Measurements from ENCODE around the gene PVR.

PVR gene

GRCh38 chr19:44671400-44671799, 27.7 kb downstream of the PVR start, which contains the start of gene CEACAM19:
CEACAM19 (plus strand) TSS chr19:44671482; CDS start chr19:44671932, 450 bp downstream.
- in situ Hi-C loops (cut with MboI; ENCODE audit: low sequenced_read_pairs, unreplicated experiment) = no loop called here
- TF ChIP-seq CTCF (IDR thresholded peaks at IDR 0.05; ENCODE audit: borderline replicate concordance, control extremely low read depth, extremely low read depth, insufficient read depth, missing control alignments) = no peak
- DNase-seq (ENCODE audit: low spot score) = peak; percentile 59

DNA sequence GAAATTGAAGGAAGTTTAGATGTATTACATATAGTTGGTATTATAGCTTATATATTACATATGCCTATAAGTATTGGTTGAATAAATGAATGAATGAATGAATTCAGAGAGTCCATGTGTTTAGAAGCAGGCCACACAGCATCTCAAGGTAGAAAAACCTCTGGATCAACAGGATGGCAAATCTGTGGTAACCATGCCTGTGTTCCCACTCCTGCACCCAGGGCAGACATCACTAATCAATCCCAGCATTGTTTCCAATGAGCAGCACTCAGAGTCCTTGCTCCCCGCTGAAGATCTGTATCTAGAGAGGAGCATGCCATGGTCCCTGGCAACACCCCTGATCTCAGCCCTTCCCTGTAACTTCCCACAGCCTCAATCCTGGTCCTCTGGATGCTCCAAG, 28.5 kb downstream of the PVR start:
- DNase-seq (ENCODE audit: low spot score) = no peak
- no peak for TF ChIP-seq CTCF (IDR thresholded peaks at IDR 0.05; ENCODE audit: borderline replicate concordance, control extremely low read depth, extremely low read depth, insufficient read depth, missing control alignments)
- in situ Hi-C loops (cut with MboI; ENCODE audit: low sequenced_read_pairs, unreplicated experiment) = no loop called here

GRCh38 chr19:44673510-44673909, 29.8 kb downstream of the PVR start:
- DNase-seq (ENCODE audit: low spot score) = no peak
- TF ChIP-seq CTCF (IDR thresholded peaks at IDR 0.05; ENCODE audit: borderline replicate concordance, control extremely low read depth, extremely low read depth, insufficient read depth, missing control alignments) = no peak
- in situ Hi-C loops (cut with MboI; ENCODE audit: low sequenced_read_pairs, unreplicated experiment) = no loop called here

DNA sequence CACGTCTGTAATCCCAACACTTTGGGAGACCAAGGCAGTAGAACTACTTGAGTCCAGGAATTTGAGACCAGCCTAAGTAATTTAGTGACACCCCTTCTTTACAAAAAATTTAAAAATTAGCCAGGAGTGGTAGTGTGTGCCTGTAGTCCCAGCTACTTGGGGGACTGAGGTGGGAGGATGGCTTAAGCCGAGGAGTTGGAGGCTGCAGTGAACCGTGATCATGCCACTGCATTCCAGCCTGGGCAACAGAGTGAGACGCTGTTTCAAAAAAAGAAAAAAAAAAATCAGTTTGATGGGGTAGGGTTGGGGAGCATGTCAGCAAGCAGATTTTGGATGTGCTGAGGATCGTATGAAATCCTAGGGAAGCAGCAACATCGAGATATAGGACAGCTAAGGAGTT, 31.8 kb downstream of the PVR start:
- in situ Hi-C loops (cut with MboI; ENCODE audit: low sequenced_read_pairs, unreplicated experiment) = no loop called here
- no peak for DNase-seq (ENCODE audit: low spot score)
- no peak for TF ChIP-seq CTCF (IDR thresholded peaks at IDR 0.05; ENCODE audit: borderline replicate concordance, control extremely low read depth, extremely low read depth, insufficient read depth, missing control alignments)

DNA sequence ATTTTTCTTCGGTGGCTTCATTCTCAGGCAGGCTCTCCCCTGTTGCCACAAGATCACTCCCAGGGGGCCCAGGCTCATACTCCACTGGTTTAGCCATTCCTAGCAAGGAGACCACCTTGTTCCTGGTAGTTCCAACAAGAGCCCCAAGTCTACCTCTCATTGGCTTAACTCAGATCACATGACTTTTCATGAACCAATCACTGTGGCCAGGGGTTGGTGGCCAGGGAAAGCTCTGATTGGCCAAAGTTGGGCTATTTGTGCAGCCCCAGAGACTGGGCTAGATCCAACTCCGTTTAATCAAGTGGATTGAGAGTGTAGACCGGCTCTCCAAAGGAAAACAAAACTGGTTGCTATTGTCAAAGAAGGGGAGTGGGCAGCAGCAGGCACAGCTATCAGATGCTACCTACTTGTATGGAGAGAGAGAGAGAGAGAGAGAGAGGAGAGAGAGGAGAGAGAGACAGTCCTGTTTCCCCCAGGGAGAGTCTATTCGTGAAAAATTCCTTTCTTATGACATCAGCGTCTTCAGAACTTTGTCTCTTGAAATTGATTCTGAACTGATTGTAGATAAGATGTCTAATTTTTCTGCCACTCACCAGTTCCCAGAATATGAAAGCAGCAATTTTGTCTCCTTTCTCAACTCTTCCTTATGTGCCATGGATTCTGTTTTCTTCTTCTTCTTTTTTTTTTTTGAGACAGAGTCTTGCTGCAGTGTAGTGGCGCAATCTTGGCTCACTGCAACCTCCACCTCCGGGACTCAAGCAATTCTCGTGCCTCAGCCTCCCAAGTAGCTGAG, 33.5 kb downstream of the PVR start:
- no peak for TF ChIP-seq CTCF (IDR thresholded peaks at IDR 0.05; ENCODE audit: borderline replicate concordance, control extremely low read depth, extremely low read depth, insufficient read depth, missing control alignments)
- in situ Hi-C loops (cut with MboI; ENCODE audit: low sequenced_read_pairs, unreplicated experiment) = no loop called here
- no peak for DNase-seq (ENCODE audit: low spot score)

DNA sequence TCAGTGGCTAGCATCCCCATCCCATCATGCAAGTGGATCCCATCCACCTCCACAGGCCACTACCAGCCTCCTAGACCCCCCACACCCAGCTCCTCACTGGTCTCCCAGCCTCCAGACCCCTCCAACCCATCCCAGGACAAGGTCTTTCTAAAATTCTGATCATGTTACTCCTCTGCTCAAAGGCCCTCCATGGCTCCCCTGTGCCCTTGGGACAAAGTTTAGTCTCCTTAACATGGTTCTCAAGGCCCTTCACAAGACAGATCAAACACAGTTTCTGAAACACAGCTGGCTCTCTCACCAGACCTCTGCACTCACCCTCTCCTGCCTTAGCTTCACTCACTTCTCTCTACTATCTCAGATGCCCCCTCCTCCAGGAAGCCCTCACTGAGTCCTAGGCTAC, 36.8 kb downstream of the PVR start:
- TF ChIP-seq CTCF (IDR thresholded peaks at IDR 0.05; ENCODE audit: borderline replicate concordance, control extremely low read depth, extremely low read depth, insufficient read depth, missing control alignments) = no peak
- in situ Hi-C loops (cut with MboI; ENCODE audit: low sequenced_read_pairs, unreplicated experiment) = no loop called here
- no peak for DNase-seq (ENCODE audit: low spot score)
